ENCODE results near the gene CD82. TPM values are rescaled to one million over a fixed set of nuclear protein-coding genes. Genes with fewer than 3 reads are reported as not detected.
"Not testable (repeated sequence)": the region's sequence is repeated elsewhere in the genome, so short reads cannot be mapped to it uniquely, and the experiment has no call there.

The CD82 gene
- total RNA-seq, 1 donor from 2014 or later = 28.3 TPM

- H3K27ac ChIP-seq = no peak overlapping the region
- H3K9me3 ChIP-seq = peaks cover 0 to 2% of the 10 kb centered on the region in 2 donors
- no peak for TF ChIP-seq CTCF (IDR thresholded peaks at IDR 0.05)
- no peak overlapping the region for H3K4me3 ChIP-seq
- intact Hi-C loops (cut with DNase I) = no loop called here
- H3K36me3 ChIP-seq = no peaks in the 10 kb centered on the region
- H3K4me1 ChIP-seq = peaks cover 0 to 5% of the 10 kb centered on the region in 2 donors
- DNase-seq (ENCODE audit: low spot score in 2 of 2) = no peak
- no peaks in the 10 kb centered on the region for H3K27me3 ChIP-seq
These were observed 72.0 kb downstream of the CD82 start for GRCh38 chr11:44637487-44637886.

- no peak for TF ChIP-seq CTCF (IDR thresholded peaks at IDR 0.05)
- peaks cover 0 to 5% of the 10 kb centered on the region in 2 donors for H3K4me1 ChIP-seq
- no peak overlapping the region for H3K4me3 ChIP-seq
- H3K9me3 ChIP-seq = peaks cover 0 to 7% of the 10 kb centered on the region in 2 donors
- no peaks in the 10 kb centered on the region for H3K27me3 ChIP-seq
- H3K36me3 ChIP-seq = no peaks in the 10 kb centered on the region
- intact Hi-C loops (cut with DNase I) = no loop called here
- H3K27ac ChIP-seq = no peak overlapping the region
- peak in 1 of 2 donors; percentile 35 for DNase-seq (ENCODE audit: low spot score in 2 of 2)
These were observed 72.6 kb downstream of the CD82 start for GRCh38 chr11:44638032-44638431.

GRCh38 chr11:44643217-44643616 lies 77.8 kb downstream of the CD82 start:
- no peak for TF ChIP-seq CTCF (IDR thresholded peaks at IDR 0.05)
- no peaks in the 10 kb centered on the region for H3K36me3 ChIP-seq
- intact Hi-C loops (cut with DNase I) = no loop called here
- H3K4me1 ChIP-seq = no peaks in the 10 kb centered on the region
- no peak overlapping the region for H3K27ac ChIP-seq
- DNase-seq (ENCODE audit: low spot score in 2 of 2) = no peak
- no peaks in the 10 kb centered on the region for H3K27me3 ChIP-seq
- peaks cover 4 to 10% of the 10 kb centered on the region in 2 donors for H3K9me3 ChIP-seq
- no peak overlapping the region for H3K4me3 ChIP-seq

GRCh38 chr11:44645827-44646226 lies 80.4 kb downstream of the CD82 start:
- no peak overlapping the region for H3K27ac ChIP-seq
- intact Hi-C loops (cut with DNase I) = no loop called here
- peaks cover 4 to 10% of the 10 kb centered on the region in 2 donors for H3K9me3 ChIP-seq
- H3K4me1 ChIP-seq = no peaks in the 10 kb centered on the region
- no peaks in the 10 kb centered on the region for H3K36me3 ChIP-seq
- no peak overlapping the region for H3K4me3 ChIP-seq
- H3K27me3 ChIP-seq = no peaks in the 10 kb centered on the region
- DNase-seq (ENCODE audit: low spot score in 2 of 2) = no peak
- no peak for TF ChIP-seq CTCF (IDR thresholded peaks at IDR 0.05)

GRCh38 chr11:44647255-44647955 lies 81.9 kb downstream of the CD82 start:
- H3K4me1 ChIP-seq; H3K36me3 ChIP-seq; DNase-seq (ENCODE audit: low spot score in 2 of 2); H3K9me3 ChIP-seq; H3K27me3 ChIP-seq; intact Hi-C loops (cut with DNase I); H3K4me3 ChIP-seq; H3K27ac ChIP-seq: not testable (repeated sequence)

- intact Hi-C loops (cut with DNase I) = no loop called here
- Histone ChIP-seq H3K36me3 (no peaks in the 10 kb centered on the region), H3K4me3 (no peak overlapping the region), H3K9me3 (peaks cover 2 to 4% of the 10 kb centered on the region in 2 donors), H3K27me3 (no peaks in the 10 kb centered on the region), H3K27ac (no peak overlapping the region), H3K4me1 (no peaks in the 10 kb centered on the region)
- no peak for DNase-seq (ENCODE audit: low spot score in 2 of 2)
- no peak for TF ChIP-seq CTCF (IDR thresholded peaks at IDR 0.05)
These were observed 82.6 kb downstream of the CD82 start for GRCh38 chr11:44648109-44648508.
